HG03196 (cell line): ENCODE data around the gene GLYATL3.

ENCODE experiments used
- ATAC-seq: cut with Tn5 transposase; IDR thresholded peaks from one replicate; pipeline ENCODE4 v1.9.1; 2021; ENCODE audit not compliant: unreplicated experiment

Gene GLYATL3

GRCh38 chr6:49543087-49543858 is 43.5 kb downstream of the GLYATL3 start:
- ATAC-seq: no peak

- no peak for ATAC-seq
These were observed 46.6 kb downstream of the GLYATL3 start for GRCh38 chr6:49546331-49546730.

- no peak for ATAC-seq
These were observed 49.0 kb downstream of the GLYATL3 start for GRCh38 chr6:49548613-49549304.

- no peak for ATAC-seq
These were observed 50.2 kb downstream of the GLYATL3 start for GRCh38 chr6:49549691-49550491.

GRCh38 chr6:49550492-49551077 is 50.9 kb downstream of the GLYATL3 start, which contains the start of gene C6orf141:
TSS of gene C6orf141 (plus strand) at chr6:49550668. CDS start at chr6:49550793, 125 bp downstream.
- ATAC-seq: peak; percentile 53

- peak; percentile 43 for ATAC-seq
These were observed 51.5 kb downstream of the GLYATL3 start for GRCh38 chr6:49551078-49551865.

GRCh38 chr6:49551866-49552129 is 52.1 kb downstream of the GLYATL3 start:
- peak; percentile 43 for ATAC-seq

- no peak for ATAC-seq
These were observed 52.9 kb downstream of the GLYATL3 start for GRCh38 chr6:49552596-49552995.

GRCh38 chr6:49553384-49553783 is 53.7 kb downstream of the GLYATL3 start:
- ATAC-seq: no peak

- ATAC-seq: no peak
These were observed 56.2 kb downstream of the GLYATL3 start for GRCh38 chr6:49555951-49556350.

GRCh38 chr6:49556429-49556837 is 56.7 kb downstream of the GLYATL3 start:
- no peak for ATAC-seq

- no peak for ATAC-seq
These were observed 57.5 kb downstream of the GLYATL3 start for GRCh38 chr6:49557177-49557576.

- ATAC-seq: no peak
These were observed 58.5 kb downstream of the GLYATL3 start for GRCh38 chr6:49558238-49558637.

GRCh38 chr6:49563006-49563886 is 63.5 kb downstream of the GLYATL3 start:
- ATAC-seq: no peak

- no peak for ATAC-seq
These were observed 64.8 kb downstream of the GLYATL3 start for GRCh38 chr6:49564552-49564951.

GRCh38 chr6:49565261-49565660 is 65.5 kb downstream of the GLYATL3 start:
- ATAC-seq: no peak

GRCh38 chr6:49565855-49566254 is 66.1 kb downstream of the GLYATL3 start:
- no peak for ATAC-seq

- no peak for ATAC-seq
These were observed 70.9 kb downstream of the GLYATL3 start for GRCh38 chr6:49570474-49571079.

GRCh38 chr6:49576618-49577017 is 76.9 kb downstream of the GLYATL3 start:
- no peak for ATAC-seq
